HG03025 (cell line): ENCODE measurements around the gene RBM45.

ENCODE experiments used
- ATAC-seq: cut with Tn5 transposase; IDR thresholded peaks from one replicate; pipeline ENCODE4 v1.9.1; 2021; ENCODE audit warnings: mild to moderate bottlenecking, moderate library complexity; ENCODE audit not compliant: unreplicated experiment, low FRiP score

The RBM45 gene

GRCh38 chr2:178157574-178157973 lies 45.3 kb downstream of the RBM45 start:
- no peak for ATAC-seq

GRCh38 chr2:178159966-178160365 lies 47.7 kb downstream of the RBM45 start:
- no peak for ATAC-seq

DNA sequence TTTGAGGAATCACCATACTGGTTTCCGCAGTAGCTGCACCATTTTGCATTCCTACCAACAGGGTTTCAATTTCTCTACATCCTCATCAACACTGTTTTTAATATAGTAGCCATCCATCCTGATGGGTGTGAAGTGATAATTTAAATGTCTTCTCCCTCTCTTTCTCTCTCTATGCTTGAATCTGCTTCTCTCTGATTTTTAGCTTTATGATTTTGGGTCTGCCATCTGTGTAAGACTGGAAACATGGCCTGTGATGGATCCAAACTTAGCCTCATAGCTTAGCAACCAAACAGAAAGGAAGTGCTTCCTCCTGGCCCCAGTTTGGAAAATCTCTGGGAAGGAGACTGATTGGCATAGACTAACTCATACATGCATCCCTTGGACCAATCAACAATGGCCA lies 48.4 kb downstream of the RBM45 start:
- no peak for ATAC-seq

DNA sequence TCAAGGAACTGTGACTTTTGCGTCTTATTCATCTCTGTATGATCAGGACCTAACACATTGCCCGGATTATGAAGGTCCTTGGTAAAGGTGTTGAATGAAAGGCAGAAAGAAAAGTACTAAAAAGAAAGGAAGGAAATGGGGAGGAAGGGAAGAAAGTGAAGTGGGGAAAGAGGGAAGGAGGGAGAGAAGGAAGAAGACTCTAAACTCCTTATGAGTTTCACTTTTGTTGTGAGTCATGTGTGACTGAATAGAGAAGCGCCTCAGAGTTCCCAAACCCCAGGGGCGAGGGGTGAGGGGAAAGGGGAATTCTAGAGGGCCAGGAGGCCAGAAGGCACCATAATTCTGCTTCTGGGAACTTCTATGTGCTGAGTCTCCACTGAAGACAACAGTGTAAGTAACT lies 51.2 kb downstream of the RBM45 start:
- ATAC-seq: no peak

GRCh38 chr2:178163911-178164310 lies 51.7 kb downstream of the RBM45 start:
- no peak for ATAC-seq

- ATAC-seq: no peak
These were observed 61.4 kb downstream of the RBM45 start for GRCh38 chr2:178173657-178174056.

GRCh38 chr2:178177066-178177679 lies 64.9 kb downstream of the RBM45 start:
- ATAC-seq: no peak
